Spleen (tissue), 7 donors: ENCODE measurements around the gene MED8.

Experiments used
- POLR2A ChIP-seq, 3 donors: fragments of 450-650 bp; IDR thresholded peaks; one replicate each; pipeline ENCODE4 v1.5.1; 2017; ENCODE audit warnings: antibody characterized with exemption in 3 of 3, mild to moderate bottlenecking in 1 of 3
- POLR2AphosphoS5 ChIP-seq, 3 donors: sonication (generic); formaldehyde crosslinking; IDR thresholded peaks; one replicate each; pipeline ENCODE4 v1.5.1; 2017; ENCODE audit warnings: antibody characterized with exemption in 3 of 3
- TF ChIP-seq, protein P1 (sequence below), 11 experiments: fragments of 200-600 bp in 7 of 11; fragments of 450-650 bp in 4 of 11; sonication (generic) in 4 of 11; IDR thresholded peaks in 8 of 11; conservative IDR thresholded peaks in 3 of 11; 1 replicate in 7 of 11; 2 replicates in 4 of 11; pipeline versions ENCODE4 v1.4.0 to v1.8.0; 2016 to 2021; ENCODE audit warnings: antibody characterized with exemption in 11 of 11, inconsistent platforms in 4 of 11, mild to moderate bottlenecking in 1 of 11
- donor health status: DM: no; HTN: no; CAD: no; lungs with moderate emphysema.
- donor health status: DM: no; HTN: no; CAD: no.
- donor health status: DM: no; HTN: no; CAD: no.

GRCh38 chr1:43436371-43436770 lies 46.8 kb upstream of the MED8 start:
- TF ChIP-seq, protein P1, sequence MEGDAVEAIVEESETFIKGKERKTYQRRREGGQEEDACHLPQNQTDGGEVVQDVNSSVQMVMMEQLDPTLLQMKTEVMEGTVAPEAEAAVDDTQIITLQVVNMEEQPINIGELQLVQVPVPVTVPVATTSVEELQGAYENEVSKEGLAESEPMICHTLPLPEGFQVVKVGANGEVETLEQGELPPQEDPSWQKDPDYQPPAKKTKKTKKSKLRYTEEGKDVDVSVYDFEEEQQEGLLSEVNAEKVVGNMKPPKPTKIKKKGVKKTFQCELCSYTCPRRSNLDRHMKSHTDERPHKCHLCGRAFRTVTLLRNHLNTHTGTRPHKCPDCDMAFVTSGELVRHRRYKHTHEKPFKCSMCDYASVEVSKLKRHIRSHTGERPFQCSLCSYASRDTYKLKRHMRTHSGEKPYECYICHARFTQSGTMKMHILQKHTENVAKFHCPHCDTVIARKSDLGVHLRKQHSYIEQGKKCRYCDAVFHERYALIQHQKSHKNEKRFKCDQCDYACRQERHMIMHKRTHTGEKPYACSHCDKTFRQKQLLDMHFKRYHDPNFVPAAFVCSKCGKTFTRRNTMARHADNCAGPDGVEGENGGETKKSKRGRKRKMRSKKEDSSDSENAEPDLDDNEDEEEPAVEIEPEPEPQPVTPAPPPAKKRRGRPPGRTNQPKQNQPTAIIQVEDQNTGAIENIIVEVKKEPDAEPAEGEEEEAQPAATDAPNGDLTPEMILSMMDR (IDR thresholded peaks at IDR 0.05 in 8 of 11, conservative IDR thresholded peaks at IDR 0.05 in 3 of 11): no peak
- TF ChIP-seq POLR2A (IDR thresholded peaks at IDR 0.05): no peak
- TF ChIP-seq POLR2AphosphoS5 (IDR thresholded peaks at IDR 0.05): no peak
